HuH-7 (cell line): Measurements from ENCODE around the gene IGFL2.
"Not testable (repeated sequence)": the region's sequence is repeated elsewhere in the genome, so short reads cannot be mapped to it uniquely, and the experiment has no call there.

Experiments
- DNase-seq: peaks from one replicate; pipeline ENCODE4 v3.0.0; 2011; ENCODE audit warnings: low spot score

IGFL2 gene

GRCh38 chr19:46189971-46190888 is 42.2 kb downstream of the IGFL2 start:
- no peak for DNase-seq

GRCh38 chr19:46191356-46191755 is 43.3 kb downstream of the IGFL2 start:
- no peak for DNase-seq

- DNase-seq = no peak
Observed at GRCh38 chr19:46191972-46192371, 43.9 kb downstream of the IGFL2 start.

DNA sequence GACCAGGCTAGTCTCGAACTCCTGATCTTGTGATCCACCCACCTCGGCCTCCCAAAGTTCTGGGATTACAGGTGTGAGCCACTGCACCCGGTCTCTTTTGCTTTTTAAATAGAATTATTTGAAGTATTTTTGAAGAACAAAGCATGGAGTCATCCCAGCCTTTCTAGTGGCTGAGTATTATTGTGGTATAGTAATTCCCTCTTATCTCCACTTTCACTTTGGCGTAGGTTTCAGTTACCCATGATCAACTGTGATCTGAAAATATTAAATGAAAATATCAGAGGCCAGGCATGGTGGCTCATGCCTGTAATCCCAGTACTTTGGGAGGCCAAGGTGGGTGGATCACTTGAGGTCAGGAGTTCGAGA is 44.6 kb downstream of the IGFL2 start:
- not testable (repeated sequence) for DNase-seq

DNA sequence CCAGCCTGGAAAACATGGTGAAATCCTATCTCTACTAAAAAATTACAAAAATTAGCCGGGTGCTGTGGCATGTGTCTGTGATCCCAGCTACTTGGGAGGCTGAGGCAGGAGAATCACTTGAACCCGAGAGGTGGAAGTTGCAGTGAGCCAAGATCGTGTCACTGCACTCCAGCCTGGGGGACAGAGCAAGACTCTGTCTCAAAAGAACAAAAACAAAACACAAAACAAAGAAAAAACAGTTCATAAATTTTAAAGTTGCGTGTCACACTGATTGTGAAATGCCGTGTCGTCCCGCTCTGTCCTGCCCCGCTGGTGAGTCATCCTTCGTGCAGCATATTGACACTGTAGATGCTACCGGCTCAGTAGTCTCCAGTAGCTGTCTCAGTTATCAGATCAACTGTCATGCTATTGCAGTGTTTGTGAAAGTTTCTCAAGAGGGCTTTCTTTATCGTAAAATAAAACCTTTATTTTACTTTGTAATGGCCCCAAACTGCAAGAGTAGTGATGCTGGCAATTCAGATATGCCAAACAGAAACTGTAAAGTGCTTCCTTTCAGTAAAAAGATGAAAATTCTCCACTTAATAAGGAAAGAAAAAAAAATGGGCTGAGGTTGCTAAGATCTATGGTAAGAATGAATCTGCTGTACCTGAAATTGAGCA is 45.1 kb downstream of the IGFL2 start:
- peak; percentile 65 for DNase-seq

GRCh38 chr19:46193678-46194077 is 45.6 kb downstream of the IGFL2 start:
- no peak for DNase-seq

DNA sequence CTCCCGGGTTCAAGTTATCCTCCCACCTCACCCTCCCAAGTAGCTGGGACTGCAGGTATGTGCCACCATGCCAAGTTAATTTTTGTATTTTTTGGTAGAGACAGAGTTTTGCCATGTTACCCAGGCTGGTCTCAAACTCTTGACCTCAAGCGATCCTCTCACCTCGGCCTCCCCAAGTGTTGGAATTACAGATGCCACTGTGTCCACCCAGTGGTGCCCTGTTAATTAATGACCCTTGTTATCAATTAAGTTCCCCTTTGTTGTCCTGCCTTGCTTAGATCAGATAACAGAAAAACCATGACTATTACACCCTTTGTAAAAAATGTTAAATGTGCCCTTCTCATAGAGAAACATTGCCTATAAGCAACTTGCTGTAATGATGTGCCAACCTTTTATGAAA is 47.1 kb downstream of the IGFL2 start:
- no peak for DNase-seq

DNA sequence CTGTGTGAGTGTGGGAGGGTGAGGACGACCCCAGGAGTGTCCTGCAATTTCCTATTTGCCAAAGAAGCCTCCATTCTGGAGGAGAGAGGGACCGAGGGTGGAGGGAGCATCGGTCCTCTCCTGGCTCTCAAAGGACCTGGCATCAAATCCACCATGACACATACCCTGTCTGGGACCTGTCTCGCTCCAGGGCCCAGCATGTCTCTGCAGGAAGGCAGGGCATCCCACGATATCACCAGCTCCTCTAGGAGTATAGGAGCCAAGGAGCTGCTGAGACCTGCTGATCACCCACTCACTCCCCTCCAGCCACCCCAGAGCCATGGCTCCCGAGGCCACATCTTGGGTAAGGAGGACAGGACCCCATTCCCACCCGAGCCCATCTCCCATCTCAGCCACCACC is 47.9 kb downstream of the IGFL2 start:
- not testable (repeated sequence) for DNase-seq

DNA sequence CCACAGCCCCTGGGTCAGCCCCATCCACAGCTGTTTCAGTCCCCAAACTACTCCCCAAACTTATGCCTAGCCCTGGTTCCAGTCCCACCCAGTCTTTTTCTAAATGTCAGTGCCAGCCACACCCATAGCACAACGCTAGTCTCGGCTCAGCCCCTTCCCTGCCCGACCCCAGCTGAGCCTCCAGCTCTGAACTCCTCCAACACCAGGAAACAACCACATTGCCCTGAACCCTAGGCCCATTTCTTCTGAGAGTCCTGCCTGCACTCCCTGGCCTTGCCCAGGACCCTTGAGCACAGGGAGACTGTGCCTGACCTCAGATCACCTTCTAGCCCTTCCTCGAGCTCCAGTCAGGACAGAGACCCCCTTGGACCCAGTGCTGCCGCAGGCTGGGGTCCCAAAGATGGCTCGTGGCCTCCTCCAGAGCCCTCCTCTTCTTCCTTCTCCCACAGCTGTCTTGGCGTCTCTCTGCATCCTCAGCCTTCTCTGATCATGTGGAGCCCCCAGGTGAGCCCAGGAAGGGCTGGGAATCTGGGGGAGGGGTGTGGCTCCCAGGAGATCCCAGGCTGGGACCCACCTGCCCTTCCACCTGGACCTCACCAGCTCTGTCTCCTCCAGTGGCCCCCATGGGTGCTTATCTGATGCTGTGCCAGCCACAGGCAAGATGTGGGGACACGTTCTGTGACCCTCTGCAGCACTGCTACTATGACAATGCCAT is 48.5 kb downstream of the IGFL2 start:
- DNase-seq = no peak

GRCh38 chr19:46197314-46198070 is 49.5 kb downstream of the IGFL2 start:
- DNase-seq = no peak

GRCh38 chr19:46198756-46199155 is 50.7 kb downstream of the IGFL2 start:
- DNase-seq = no peak

- no peak for DNase-seq
Observed at GRCh38 chr19:46201454-46202310, 53.6 kb downstream of the IGFL2 start.

DNA sequence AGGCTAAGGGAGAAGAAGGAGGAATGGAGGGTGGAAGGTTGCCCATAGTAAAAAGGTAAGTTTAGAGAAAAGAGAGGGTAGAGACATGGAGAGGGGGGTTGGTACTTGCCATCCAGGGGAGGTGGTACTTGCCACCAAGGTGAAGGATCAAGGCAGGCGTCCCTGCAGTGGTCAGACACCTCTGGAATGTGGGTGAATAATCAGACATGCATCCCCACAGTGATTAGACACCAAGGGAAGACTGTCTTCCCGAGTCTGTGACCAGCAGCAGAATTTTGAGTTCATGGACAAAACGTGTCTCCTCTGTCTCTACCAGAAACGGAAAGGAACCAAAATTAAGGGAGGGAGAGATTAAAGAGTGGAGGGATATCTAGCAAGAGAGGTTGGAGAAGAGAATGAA is 54.4 kb downstream of the IGFL2 start:
- DNase-seq = no peak

DNA sequence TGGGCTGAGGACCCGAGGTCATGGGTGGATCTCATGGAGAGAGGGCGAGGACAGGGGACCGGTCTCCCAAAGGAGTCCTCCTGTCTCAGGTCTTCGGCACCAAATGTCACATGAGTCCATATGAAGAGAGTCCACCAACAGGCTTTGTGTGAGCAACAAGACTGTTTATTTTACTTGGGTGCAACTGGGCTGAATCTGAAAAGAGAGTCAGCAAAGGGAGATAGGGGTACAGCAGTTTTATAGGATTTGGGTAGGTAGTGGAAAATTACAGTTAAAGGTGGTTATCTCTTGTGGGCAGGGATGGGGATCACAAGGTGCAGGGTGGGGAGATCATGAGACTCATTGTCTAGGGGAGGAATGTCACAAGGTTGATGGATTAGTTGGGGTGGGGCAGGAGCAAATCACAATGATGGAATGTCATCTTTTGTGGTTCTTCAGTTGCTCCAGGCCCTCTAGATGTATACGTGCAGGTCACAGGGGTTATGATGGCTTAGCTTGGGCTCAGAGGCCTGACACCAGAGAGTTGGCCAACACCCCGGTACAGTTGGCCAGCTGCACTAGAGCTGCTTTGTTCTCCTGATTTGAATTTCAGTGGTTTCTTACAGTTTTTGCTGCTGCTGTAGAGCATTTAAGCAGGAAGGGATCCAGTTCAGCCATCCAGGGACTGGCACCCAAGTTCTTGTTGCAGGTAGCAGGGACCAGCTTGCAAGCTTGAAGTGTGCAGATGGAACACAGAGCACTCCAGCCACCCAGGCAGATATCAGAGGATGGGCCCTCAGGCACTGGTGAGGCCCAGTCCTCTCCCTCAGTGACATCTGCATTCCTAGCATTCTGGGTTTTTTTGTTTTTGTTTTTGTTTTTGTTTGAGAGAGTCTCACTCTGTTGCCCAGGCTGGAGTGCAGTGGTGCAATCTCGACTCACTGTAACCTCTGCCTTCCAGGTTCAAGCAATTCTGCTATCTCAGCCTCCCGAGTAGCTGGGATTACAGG is 55.1 kb downstream of the IGFL2 start:
- DNase-seq = no peak

GRCh38 chr19:46204008-46204407 is 56.0 kb downstream of the IGFL2 start:
- no peak for DNase-seq

- no peak for DNase-seq
Observed at GRCh38 chr19:46205183-46205984, 57.3 kb downstream of the IGFL2 start.

DNA sequence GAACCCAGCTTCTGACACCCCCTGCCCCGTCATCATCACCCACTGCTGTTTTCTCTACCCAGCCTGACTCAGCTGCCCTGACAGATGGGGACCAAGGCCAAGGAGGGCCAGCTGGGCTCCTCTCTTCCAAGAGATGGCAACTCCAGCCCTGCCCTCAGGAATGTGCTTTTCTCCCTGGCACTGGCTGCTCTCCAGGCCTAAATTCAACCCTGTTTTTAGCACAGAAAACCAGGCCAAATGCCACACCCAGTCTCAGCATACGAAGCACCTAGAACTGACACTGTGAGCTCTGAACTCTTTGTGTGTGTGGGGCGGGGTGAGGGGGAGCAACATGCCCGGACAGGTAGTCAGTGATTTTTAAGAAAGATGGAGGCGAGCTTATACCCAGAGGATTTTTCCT is 58.1 kb downstream of the IGFL2 start:
- no peak for DNase-seq

- no peak for DNase-seq
Observed at GRCh38 chr19:46206682-46207081, 58.6 kb downstream of the IGFL2 start.

DNA sequence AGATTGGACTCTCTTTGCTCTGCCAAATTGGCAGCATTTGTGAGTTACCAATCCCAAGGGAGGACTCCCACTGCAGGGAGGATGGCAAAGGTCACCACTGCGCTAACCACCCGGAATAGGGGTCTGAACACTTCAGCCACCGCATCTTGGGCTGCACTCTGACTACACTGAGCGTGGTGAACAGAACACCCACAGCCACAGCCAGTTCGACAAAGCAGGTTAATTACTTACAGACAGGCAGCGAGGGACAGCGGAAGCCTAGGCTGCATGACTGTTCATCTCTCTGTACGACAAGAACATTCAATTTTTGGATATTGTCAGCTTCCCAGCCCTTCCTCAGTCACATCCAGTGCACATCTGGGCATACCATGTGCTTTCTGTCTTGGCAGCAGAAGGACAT is 59.8 kb downstream of the IGFL2 start:
- not testable (repeated sequence) for DNase-seq
